Stimulated activated CD4-positive, alpha-beta T cell treated with anti-CD3 and anti-CD28 coated beads, Interleukin-12 subunit alpha, Interleukin-12 subunit beta, amount 100 ng/mL, for 48 hours (primary cell): ENCODE measurements around the gene KCNN3.

Experiments
- DNase-seq, 3 donors: peaks; one replicate each; pipeline ENCODE4 v3.0.0-alpha.2; 2020; ENCODE audit warnings: low read depth in 2 of 3, low spot score in 1 of 3

The KCNN3 gene

GRCh38 chr1:154818911-154819310 is 51.2 kb downstream of the KCNN3 start:
- no peak for DNase-seq

DNA sequence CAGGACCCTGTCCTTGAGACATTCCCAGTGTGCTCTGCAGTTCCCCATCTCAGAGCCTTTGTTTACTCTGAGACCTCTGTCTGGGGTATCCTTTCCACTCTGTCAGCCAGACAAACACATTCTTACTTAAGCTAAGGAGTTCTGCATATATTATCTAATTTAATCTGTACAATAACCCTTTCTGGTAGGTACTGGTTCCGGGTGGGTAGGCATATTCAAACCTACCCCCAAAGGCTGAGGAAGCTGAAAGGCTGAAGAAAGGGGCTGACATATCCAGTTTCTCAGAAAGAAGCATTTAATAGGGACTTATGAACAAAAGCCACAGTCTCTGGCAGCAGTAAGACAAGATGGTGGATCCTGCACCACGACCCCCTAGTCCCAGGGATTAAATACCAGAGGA is 53.1 kb downstream of the KCNN3 start:
- no peak for DNase-seq

DNA sequence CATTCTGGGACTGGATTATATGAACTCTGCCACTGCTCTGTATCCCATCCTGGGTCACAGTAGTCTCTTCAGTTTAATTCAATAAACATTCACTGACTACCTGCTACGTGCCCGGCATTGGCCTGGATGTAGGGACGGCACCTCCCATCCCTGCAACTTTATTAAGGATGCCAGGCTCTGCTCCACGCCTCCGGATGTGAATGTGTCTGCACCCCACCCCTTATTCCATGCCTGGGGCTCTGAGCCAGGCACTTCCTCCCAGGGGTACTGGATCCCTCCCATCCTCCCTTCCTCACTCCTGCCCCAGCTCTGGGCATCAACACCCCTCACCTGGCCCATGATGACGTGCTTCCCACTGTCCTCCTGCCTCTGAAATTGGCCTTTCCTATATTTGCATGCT is 53.7 kb downstream of the KCNN3 start:
- DNase-seq = no peak

DNA sequence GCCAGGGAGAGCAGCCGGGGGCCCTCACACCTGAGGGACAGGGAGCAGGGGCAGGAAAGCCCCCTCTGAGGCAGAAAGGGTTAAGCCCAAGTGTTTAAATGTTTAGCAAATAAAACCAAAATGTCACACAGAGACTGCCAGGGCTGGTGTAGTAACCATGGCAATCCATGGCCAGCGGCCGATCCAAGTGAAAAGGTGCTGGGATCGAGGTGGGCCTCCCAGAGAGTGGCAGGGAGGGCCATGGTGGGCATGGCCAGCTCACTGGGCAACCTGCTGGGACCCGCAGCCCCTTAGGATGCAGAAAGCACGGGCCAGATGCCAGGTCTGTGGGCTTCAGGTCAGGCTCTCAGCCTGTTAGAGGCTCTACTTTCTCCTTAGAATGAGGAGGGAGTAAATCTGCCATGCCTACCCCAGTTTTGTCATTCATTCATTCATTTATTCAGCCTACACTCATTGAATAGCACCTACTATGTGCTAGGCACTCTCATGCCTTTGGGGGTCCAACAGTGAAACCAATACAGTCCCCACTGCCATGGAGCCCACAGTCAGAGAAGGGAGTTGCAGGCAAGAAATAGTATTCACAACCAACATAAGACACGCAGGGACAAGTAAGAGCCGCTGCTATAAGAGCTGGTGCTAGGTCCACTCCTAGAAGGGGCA is 56.1 kb downstream of the KCNN3 start:
- DNase-seq = no peak

- DNase-seq = no peak
Measured at GRCh38 chr1:154813300-154813816, 56.7 kb downstream of the KCNN3 start.

GRCh38 chr1:154812877-154813276 is 57.2 kb downstream of the KCNN3 start:
- DNase-seq = no peak

DNA sequence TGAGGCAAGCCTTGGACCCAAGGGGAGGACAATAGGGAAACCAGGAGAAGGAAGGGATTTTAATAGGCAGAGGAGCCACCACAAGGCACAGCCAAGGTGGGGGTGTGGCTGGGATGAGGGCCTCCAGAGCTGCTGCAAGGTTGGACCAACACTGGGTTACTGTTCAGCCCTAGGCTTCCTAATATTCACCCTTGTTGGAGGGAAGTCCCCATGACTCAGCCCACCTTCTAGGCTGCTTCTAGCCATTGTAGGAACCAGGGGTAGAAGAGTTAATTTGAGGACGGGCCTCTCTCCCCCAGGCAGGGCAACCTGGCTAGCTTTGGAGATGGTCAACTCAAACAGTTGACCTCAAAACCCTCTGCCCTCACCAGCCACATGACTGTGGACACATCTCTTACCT is 59.5 kb downstream of the KCNN3 start:
- DNase-seq = no peak

DNA sequence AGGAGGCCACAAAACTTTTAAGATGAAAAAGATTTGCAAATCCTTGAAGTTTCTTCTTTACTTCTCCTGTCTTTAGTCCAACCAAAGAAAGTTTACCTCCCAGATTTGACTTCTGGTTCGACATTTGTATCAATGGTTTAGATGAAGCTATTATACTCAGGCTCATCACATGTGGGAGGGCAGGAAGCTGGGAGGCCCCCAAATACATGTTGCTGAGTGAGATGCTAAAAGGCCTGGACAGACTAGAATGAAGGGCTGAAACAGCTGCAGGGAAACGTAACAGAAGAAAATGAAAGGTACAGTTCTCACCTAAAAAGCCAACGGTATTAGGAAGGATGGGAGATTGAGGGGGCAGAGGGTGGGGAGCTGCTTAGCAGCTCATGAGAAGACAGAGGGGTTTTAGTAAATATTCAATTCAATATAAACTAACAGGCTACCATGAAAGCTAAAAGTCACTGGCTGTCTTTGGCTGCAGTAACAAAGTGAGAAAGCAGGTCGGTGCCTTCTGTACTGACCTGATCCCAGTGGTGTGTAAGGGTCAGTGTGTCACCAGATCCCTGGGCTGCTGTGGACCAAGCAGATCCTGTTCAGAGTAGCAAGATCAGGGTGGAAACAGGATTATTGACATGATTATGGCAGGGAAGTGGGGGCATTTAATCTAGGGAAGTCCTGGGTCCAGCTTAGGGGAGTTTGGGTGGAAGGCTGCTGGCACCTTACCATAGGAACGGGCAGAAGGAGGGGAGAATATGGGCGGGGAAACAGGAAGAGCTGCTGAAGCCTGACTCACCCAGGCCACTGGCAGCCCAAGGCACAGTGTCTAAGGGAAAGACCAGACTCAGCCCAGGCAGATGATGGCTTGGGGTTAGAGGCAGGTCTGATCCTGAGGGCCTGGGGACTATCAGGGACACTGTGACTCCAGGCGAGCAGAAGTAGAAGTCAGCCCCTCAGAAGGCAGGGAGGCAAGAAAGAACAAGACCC is 60.4 kb downstream of the KCNN3 start:
- no peak for DNase-seq

- DNase-seq = no peak
Measured at GRCh38 chr1:154808909-154809262, 61.2 kb downstream of the KCNN3 start.

GRCh38 chr1:154808261-154808908 is 61.7 kb downstream of the KCNN3 start:
- DNase-seq = no peak

DNA sequence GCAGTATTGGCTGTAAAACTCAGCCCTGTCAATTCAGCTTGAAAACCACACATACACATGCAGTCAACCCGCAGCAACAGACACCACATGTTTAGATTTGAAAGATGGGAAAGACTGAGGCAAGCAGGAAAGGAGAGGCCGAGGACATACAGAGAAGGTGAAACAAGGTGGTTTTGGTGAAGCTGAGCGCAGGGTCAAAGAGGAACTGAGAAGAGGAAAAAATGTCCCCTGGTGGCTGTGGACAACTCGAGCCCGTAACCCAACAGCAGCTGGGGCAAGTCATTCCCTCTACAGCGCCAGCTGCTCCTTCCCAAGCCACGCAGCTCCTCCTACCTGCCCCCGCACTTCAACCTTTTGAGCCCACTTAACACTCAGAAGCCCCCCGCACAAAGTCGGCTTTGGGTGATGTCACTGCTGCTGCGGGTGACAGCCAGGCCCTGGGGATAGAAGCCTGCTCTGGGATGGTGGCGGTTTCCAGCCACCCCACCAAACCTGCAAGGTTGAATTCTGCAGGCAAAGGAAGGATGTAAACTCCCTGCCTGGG is 63.0 kb downstream of the KCNN3 start:
- DNase-seq = no peak

DNA sequence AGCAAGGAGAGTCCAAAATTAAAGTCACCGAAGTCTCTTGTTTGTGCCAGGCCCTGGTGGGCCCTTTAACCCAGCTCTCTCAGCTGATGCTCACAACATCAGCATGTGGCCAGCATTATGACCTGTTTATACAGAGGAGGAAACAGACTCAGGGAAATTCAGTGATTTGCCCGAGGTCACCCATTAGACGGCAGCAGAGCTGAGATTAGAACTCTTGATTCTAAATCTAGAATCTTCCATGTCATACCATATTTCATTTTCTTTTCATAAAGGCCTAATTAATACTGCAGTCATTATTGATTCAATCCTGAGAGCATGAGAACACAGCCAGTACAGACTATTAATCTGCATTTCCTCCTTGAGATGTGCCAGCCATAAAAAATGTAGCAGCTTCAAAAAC is 63.7 kb downstream of the KCNN3 start:
- DNase-seq = no peak

GRCh38 chr1:154802982-154803920 is 66.8 kb downstream of the KCNN3 start:
- no peak for DNase-seq

- DNase-seq = no peak
Measured at GRCh38 chr1:154802336-154802969, 67.6 kb downstream of the KCNN3 start.

GRCh38 chr1:154801234-154802011 is 68.7 kb downstream of the KCNN3 start:
- no peak for DNase-seq

DNA sequence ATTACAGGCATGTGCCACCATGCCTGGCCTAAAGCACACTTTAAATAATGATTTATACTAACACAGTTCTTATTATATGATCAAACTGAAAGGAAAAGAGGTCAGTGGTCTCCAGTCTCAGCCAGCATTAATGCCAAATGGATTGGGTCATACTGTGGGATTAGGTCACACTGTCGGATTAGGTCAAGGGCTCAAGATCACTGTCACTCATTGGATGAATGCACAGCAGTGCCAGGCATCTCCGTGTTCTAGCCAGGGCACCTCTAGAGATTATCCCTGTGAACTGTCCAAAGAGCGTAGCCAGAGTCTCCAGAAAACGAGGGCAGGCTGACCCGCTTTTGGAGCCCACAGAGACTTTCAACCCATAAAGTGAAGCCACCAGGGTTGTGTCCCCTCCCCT is 70.9 kb downstream of the KCNN3 start:
- no peak for DNase-seq

DNA sequence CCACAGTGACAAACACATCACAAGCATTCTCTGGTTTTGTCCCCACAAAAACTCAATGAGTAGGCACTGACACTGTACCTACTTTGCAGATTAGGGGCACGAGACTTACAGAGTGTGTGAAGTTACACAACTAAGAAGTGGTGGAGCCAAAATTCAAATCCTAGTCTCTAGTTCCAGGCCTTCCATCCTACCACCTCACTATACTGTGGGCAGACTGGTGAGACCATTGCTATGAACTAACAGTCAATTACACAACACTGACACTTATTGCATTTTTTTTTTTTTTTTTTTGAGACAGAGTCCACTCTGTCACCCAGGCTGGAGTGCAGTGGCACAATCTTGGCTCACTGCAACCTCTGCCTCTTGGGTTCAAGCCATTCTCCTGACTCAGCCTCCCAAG is 71.4 kb downstream of the KCNN3 start:
- no peak for DNase-seq

DNA sequence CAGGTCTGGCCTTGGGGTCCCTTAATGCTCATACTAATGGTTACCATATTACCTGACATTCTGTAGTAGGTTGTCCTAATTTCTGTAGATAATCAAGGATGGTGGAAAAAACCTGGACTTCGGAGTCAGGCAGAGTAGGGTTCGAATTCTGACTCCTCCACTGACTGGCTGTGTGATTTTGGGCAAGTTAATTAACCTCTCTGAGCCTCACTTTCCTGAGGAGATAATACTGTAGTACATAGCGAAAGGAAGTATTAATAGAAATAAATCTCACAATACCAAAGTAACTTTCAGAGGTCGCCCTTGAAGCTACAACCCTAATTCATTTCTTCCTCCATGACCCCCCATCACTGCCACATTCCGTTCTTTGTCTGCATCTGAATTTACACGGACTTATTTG is 72.9 kb downstream of the KCNN3 start:
- no peak for DNase-seq

- DNase-seq = no peak
Measured at GRCh38 chr1:154796303-154796892, 73.7 kb downstream of the KCNN3 start.
